HG03558 (cell line): Measurements from ENCODE around the gene ALG12.
"Not testable (repeated sequence)": the region's sequence is repeated elsewhere in the genome, so short reads cannot be mapped to it uniquely, and the experiment has no call there.

Source experiments
- ATAC-seq: cut with Tn5 transposase; IDR thresholded peaks from one replicate; pipeline ENCODE4 v1.9.1; 2021; ENCODE audit warnings: moderate number of reproducible peaks; ENCODE audit not compliant: unreplicated experiment; ENCODE audit errors: extremely low read depth

Gene ALG12

DNA sequence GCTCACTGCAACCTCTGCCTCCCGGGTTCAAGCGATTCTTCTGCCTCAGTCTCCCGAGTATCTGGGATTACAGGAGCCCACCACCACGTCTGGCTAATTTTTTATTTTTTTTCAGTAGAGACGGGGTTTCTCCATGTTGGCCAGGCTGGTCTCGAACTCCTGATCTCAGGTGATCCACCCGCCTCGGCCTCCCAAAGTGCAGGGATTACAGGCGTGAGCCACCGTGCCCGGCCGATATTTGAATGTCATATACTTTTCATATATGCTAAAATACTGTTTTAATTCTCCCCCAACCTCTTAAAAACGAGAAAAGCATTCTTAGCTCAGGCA lies 65.7 kb downstream of the ALG12 start:
- not testable (repeated sequence) for ATAC-seq

DNA sequence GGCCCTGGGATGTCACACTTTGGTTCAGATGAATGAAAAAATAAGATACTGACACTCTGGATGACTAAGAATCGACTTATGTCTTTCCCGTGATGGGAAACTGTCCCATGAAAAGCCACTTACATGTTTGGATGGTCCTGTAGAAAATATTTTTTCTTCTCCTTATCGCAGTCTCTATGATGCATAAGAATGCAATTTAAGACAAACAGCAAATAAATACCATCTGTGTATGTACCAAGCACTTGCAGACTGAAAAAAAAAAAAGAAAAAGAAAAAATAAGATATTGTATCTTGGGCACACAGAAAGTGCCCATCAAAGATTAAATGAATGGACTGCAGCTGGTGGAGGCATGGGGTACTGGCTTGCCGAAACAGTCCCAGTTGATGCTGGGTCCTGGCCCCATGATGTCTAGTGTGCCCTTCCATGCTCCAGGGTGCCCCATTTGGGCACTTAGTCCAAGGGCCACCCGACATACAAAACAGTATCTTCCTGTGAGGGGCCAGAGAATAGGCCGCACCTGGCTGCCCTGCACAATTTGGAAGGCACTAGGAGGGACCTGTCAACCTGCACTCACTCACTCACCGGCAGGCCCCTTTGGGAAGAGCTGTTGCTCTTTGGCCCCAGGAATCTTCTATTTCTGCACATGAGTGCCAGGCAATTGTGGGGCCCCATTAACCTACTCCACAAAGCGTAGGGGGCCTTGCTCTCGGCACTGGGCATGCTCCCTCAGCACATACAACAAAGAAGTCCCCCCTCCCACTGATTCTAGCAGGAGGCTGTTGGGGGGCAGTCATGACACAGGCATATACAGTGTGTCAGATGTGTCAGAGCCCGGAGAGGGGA lies 67.1 kb downstream of the ALG12 start:
- ATAC-seq = no peak
